ENCODE data around the gene ARMC6.
"Not testable (repeated sequence)": the region's sequence is repeated elsewhere in the genome, so short reads cannot be mapped to it uniquely, and the experiment has no call there.

Gene ARMC6

DNA sequence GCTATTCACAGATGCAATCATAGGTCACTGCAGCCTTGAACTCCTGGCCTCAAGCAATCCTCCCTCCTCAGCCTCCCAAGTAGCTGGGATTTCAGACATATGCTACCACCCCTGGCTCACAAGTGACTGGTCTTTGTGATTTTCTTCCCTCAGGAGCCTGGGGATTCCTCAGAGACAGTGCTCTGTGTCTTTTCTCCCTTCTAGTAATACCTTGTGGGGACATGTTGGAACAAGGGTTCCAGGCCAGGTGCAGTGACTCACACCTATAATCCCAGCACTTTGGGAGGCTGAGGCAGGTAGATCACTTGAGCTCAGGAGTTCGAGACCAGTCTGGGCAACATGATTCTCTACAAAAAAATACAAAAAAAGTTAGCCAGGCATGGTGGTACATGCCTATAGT is 10.0 kb upstream of the ARMC6 start:
- DNase-seq, result not testable (repeated sequence)

DNA sequence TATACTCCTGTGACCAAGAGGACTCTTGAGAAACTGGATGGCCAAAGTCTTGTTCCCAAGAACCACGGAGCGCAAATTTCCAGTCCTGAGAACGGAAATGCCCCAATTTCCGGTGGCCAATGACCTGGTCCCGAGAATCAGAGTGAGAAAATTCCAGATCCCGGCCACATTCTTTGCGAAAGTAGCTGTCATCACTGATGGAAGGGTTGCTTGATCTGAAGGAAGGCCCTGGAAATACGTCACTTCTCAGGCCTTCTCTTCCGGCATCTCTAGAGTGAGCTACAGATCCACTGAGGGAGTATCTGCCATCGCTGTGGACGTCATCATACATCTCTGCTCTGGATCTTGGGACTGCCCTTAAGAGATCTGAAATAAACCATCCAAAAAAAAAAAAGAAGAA is 7.5 kb upstream of the ARMC6 start:
- DNase-seq, result no peak

DNA sequence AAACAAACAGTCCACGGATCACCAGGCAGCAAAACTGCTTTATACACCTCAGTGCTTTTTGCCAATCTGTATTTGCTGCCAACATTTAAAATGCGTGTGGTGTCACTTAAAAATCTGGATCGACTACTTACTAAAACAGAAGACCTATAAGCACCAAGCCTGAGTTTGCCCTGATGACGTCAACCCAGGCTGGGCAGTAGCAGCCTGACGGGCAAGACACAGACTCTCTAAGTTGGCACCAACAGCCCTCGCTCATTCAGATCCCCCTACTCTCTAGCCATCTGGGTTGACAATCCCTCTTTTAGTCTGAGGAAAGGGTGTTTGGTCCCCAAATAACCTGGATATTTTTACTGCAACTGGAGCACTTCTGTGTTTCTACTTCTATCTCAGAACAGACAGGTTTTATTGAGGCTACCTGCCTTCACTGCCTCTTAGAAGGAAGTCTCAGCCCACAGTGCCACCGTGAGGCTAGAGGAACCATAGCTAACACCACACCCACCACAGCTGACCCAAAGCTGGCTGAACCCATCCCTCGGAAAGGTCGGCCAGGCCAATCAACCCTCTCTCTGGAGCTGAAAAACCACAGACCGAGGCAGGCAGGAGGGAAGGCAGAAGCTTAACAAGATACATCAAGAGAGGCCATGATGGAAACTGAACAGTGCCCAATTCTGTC is 7.0 kb upstream of the ARMC6 start:
- no peak for DNase-seq

DNA sequence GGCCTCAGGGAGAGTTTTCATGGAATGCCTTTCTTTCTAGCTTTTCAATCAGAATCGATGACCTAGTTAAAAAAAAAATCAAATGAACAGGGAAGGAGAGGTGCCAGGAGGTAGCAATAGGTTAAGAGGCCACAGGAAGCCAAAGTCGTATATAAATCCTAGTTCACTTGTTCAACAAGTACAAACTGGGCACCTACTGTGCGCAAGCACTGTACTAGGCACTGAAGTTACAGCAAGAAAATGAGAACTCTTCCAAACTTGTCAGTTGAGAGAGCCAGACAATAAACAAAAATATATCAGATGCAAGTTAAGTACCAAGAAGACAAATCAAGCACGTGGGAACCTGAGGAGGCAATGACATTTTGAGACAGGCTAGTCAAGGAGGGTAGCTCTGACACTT is 6.2 kb upstream of the ARMC6 start:
- DNase-seq, result no peak

DNA sequence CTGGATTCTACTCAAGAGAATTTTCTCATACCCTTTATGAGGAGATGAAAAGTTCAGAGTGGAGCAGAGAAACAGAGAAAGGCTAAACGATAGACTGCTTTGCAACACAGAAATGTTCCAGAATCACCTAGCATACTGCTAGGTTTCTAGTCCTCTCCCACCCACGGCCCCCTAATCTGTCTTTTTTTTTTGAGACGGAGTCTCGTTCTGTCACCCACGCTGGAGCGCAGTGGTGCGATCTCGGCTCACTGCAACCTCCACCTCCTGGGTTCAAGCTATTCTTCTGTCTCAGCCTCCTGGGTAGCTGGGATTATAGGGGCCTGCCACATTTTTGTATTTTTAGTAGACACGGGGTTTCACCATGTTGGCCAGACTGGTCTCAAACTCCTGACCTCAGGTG is 4.9 kb upstream of the ARMC6 start:
- DNase-seq, result no peak

DNA sequence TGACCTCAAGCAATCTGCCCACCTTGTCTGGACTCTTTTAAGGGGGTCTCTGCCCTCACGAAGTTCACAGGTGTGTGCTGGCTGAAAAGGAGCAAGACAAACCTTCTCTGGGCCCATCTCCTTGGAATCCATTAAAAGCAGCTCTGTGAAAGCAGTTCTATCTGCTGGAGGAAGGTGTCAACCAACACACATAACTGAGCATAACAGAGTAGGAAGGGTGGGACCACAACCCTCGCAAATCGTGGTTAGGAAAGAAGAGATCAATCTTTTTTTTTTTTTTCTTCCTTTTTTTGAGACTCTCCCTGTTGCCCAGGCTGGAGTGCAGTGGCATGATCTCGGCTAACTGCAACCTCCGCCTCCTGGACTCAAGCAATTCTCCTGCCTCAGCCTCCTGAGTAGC is 1.5 kb upstream of the ARMC6 start:
- DNase-seq, result no peak

DNA sequence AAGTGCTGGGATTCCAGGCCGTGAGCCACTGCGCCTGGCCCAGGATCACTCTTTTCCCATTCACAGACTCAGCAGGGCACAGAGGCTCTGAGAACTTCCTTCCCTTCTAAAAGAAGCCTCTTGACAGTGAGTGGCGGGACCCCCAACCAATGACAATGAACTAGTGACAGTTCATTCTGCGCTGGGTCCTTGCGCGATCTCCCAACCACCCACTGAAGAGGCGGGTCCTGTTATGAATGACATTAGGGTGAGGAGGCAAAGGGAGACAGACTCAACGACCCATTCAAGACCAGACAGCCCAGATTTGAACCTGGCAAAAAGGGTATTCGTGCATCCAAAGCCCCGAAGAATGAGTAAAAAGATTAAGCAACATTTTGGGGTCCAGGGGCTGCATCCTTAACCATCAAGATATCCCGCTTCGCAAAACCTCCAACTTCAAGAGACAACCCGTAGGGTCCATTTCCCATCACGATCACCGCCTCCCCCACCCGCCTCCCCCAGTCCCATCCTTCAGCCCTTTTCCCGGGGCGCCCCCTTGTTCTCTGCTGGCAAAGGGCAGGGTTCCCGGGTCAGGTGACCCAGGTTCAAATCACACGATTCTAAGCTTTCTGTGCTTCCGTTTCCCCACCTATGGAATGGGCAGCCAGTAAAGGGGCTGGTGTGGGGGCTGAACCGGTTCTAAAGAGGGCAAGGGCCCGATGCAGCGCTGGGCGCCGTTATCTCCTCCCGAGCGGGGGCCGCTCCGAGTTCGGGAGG is 805 bp upstream of the ARMC6 start:
- DNase-seq, result peak; percentile 71

DNA sequence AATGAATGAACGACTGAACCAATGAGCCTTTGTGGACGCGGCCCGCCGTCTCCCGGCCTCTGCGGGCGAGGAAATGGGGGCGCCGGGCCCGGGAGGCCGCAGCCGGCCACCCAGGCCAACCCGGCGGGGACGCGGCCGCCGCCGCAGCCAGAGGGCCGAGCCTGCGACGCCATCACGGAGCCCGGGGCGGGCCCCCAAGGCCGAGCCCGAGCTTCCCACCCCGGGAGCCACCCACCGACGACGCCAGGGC is 302 bp upstream of the ARMC6 start:
- DNase-seq, result no peak

DNA sequence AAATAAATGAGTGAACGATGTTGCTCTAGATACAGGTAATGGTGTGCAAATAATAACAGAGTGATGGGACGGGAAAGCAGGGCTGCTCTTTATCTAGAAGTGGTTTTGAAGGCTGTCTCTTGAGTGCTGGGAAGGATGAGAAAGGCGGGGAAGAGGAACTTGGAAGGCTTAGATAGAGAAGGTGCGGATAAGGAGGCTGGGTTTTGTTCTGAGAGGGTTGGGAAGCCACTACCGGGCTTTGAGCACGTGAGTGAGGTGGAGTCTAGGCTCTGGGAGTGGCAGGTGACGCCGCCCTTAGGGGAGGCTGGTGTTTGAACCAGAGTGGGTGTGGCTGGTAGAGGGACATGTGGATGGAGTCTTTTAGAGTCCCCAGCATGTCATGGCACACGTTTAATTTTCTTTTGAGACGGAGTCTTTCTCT is 811 bp downstream of the ARMC6 start:
- peak; percentile 84 for DNase-seq

DNA sequence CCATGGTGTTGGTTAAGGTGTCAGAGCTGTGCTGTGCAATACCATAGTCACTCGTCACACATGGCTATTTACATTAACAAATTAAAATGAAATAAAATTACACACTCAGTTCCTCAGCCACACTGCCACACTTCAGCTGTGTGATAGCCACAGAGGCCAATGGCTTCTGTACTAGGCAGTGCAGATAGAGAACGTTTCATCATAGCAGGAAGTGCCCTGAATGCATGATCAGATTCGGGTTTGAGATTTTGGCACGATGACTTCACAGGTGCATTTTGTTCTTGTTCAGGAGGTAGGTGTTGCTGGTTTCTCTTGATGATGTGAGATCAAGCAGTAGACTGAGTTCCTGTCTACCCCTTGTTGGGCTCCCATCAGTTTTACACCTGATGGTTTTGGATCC is 6.5 kb downstream of the ARMC6 start:
- DNase-seq, result no peak

DNA sequence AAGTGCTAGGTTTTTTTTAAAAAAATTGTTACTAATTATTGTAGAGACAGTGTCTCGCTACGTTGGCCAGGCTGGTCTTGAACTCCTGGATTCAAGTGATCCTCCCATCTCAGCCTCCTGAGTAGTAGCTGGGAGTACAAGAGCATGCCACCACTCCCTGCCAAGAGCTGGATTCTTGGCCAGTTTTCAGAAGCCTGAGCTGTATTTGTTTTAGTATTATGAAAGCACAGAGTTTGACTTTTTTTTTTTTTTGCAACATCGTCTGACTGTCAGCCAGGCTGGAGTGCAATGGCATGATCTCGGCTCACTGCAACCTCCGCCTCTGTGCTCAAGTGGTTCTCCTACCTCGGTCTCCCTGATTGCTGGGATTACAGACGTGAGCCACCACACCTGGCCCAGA is 7.0 kb downstream of the ARMC6 start:
- DNase-seq, result no peak

DNA sequence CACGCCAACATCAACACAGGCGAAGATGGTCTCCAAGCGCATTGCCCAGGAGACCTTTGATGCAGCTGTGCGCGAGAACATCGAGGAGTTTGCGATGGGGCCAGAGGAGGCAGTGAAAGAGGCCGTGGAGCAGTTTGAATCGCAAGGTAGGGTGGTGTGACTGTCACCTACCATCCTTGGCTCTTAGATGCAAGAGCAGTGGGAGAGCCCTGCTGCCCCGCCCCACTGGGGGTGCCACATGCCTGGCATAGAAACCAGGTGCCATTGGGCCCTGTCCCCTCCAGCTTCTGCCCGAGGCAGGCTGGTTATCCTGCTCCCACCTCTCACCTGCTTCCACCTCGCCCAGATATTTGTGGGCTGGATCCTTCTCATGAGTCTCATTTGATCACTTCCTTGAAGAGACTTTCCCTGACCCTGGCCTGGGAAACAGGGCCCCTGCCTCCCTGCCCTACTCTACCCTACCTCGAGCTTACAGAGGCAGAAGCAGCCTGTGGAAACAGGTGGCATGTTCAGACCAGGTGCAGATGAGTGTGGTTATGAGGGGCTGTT is 9.4 kb downstream of the ARMC6 start:
- DNase-seq, result no peak

DNA sequence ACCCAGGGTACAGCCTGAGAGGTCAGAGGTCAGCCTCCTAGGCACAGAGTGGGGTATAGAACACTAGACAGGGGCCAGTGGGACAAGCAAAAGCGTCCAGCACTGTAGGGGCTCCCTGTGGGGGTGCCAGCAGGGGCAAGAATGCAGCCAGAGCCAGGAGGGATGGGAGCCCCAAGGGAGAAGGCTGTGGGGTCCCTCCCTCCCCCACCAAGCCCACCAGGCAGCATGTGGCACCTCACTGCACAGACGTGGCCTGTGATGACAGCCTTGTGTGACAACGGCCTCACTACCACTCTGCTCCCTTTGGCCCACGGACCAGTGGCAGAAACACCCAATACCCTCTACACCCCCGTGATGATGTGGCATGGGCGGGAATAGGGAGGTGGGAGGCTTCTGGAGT is 10.1 kb downstream of the ARMC6 start:
- no peak for DNase-seq

DNA sequence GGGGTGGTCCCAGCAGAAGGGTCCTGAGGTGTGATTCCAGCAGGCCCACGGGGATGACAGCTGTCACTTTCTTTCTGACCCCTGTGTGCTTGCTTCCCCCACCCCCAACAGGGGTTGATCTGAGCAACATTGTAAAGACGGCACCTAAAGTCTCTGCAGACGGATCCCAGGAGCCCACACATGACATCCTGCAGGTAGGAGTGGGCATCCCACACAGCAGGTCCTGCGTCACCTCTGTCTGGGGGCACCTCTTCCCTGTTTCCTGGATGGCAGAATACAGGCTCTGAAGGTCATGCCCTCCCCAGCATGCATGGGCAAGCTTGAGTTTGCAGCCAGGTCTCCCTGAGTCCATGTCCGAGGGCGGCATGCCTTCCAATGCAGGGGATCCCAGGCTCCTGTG is 10.5 kb downstream of the ARMC6 start:
- DNase-seq, result no peak

DNA sequence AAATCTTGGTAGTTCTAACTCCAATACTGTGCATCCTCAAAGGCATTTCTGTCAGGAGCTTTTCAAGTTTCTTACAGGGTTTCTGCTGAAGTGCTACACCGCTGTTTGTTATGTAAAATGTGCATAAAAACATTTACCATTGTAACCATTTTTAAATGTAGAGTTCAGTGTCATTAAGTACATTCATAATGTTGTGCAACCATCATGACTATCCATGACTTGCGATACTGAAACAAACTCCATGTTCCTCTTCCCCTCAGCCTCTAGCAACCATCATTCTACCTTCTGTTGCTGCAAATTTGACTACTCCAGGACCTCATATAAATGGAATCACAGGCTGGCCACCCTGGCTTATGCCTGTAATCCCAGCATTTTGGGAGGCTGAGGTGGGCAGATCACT is 16.0 kb downstream of the ARMC6 start:
- DNase-seq, result no peak

DNA sequence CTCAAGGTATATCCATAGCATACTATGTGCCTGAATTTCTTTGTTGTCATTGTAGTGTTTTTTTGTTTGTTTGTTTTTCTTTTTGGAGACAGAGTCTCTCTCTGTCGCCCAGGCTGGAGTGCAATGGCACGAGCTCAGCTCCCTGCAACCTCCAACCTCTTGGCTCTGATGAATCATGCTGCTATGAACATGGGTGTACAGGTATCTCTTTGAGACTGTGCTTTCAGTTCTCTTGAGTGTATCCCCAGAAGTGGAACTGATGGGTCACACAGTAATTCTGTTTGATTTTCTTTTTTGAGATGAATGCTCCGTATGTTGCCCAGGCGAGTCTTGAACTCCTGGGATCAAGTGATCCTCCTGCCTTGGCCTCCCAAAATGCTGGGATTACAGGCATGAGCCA is 16.7 kb downstream of the ARMC6 start:
- DNase-seq, result no peak

DNA sequence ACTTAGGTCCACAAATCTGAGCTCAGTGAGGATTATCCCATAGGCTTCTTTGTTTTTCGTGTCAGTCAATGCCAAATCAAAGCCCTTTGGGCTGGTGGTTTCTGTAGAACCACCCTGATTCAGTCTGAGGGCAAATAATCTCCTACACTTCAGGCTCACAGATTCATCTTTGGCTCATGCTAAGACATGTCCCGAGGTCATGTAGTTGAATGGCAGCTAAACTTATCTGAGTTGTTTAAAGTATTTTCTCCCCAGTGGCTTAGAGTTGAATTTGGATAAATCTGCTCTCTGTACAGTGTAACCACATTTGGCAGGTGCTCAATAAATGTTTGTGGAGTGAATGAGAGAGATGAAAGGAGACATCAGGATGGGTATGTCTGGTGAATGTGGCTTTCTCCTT is 17.3 kb downstream of the ARMC6 start:
- no peak for DNase-seq

DNA sequence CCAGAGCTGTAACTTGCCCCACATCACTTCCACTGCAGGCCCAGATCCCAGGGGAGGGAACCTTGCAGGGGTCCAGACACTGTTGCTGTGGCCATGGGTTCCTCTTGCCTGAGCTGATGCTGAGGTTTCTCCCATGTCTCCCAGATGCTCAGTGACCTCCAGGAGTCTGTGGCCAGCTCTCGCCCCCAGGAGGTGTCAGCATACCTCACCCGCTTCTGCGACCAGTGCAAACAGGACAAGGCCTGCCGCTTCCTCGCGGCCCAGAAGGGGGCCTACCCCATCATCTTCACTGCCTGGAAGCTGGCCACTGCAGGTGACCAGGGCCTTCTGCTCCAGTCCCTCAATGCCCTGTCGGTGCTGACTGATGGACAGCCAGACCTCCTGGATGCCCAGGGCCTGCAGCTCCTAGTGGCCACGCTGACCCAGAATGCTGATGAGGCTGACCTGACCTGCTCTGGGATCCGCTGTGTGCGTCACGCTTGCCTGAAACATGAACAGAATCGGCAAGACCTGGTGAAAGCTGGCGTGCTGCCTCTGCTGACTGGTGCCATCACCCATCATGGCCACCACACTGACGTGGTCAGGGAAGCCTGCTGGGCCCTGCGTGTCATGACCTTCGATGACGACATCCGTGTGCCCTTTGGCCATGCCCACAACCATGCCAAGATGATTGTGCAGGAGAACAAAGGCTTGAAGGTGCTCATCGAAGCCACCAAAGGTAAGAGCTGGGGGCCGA is 18.2 kb downstream of the ARMC6 start:
- no peak for DNase-seq

DNA sequence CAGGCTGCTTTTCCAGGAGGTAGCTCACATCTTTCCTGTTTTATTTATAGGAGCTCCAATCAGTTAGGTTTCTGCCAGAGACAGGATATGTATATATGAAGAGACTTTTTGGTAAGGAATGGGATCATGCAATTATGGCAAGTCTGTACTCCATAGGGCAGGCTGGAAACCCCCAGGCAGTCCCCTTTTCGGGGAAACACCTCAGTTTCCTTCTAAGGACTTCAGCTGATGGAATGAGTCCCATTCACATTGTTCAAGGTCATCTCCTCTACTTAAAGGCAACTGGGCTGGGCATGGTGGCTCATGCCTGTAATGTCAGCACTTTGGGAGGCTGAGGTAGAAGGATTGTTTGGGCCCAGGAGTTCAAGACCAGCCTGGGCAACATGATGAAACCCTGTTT is 19.5 kb downstream of the ARMC6 start:
- no peak for DNase-seq

DNA sequence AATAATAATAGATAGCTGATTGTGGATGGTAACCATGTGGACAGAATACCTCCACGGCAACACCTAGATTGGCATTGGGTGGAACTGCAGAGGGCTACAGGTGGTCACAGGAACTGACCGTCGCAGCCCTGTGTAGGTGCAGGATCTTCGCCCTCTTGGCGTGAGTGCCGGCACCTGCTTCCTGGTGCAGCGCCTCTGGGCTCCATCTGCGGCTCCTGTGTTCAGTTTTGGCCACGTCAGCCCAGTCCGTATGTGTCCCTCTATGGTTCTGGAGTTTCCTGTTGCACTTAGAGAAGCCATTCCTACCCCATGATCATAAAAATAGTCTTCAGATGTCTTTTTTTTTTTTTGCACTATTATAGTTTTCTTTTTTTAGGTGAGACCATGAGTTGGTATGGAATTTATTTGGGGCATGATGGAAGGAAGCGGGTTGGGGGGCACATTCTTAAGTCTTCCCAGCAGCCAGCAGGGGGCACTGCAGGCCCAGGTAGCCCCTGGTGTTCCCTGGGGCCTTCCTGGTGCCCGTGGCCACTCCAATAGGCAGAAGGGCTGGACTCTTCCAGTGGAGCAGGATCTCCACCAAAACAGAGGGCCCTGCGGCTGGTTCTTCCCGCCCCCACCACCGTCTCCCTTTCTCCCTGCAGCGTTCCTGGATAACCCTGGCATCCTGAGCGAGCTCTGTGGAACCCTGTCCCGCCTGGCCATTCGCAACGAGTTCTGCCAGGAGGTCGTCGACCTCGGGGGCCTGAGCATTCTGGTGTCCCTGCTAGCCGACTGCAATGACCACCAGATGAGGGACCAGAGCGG is 20.3 kb downstream of the ARMC6 start:
- peak; percentile 20 for DNase-seq

DNA sequence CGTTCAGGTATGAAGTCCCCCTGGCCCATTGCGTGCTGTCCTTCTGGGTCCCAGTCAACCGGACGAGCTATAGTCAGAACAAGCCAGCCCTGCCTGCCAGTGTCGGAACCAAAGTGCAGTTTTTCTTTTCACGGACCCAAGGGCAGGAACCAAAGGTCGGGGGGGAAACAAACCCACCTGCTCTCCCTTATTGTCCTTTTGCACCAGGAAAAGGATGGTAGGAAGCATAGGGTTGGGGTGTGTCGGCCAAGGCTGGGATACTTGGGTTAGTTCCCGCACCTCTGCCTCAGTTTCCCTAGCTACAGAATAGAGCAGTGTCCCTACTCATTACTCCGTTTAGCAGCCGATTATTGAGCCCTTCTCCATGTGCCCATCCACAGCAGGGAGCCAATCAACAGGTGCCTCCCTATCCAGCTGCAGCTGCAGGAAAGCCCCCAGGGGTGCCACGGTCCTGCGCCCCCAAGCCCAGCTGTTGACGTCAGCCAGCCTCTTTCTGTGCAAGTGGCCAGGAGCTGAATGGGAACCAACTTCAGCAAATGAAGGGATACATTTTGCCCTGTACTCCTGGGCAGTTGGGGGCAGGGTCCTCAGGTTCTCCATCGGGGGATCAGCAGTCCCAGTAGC is 21.0 kb downstream of the ARMC6 start:
- DNase-seq, result no peak

DNA sequence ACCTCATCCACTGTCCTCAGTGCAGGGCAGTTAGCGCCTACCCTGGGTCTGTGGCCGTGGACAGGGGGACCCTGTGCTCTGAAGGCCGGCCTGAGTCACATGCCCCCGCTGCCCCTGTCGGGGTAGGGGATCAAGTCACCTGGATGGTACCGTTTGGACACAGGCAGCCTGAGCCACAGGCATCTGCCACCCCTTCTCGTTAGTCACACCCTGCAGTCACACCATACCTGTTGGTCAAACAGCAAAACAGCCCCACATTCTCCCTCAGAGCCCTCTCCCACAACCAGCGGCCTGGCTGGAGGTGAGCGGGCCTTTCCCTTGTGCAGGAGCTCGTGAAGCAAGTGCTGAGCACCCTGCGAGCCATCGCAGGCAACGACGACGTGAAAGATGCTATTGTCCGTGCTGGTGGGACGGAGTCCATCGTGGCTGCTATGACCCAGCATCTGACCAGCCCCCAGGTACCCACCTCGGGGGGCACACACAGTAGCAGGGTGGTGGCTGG is 21.6 kb downstream of the ARMC6 start:
- DNase-seq, result no peak

DNA sequence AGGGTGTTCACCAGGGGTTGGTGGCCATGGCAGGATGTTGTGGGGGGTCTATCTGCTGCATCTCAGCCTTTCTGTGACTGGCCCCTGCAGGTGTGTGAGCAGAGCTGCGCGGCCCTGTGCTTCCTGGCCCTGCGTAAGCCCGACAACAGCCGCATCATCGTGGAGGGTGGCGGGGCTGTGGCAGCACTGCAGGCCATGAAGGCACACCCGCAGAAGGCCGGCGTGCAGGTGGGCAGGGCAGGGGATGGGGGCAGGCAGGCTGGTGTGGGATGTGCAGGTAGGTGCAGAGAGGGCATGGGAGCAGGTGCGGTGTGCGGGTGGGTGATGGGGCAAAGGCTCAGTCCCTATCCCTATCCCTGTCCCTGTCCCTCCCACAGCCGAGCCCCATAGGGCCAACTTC is 22.3 kb downstream of the ARMC6 start:
- no peak for DNase-seq
